HTR-8/SVneo (cell line): ENCODE data around the gene SPINK7.
"Not testable (repeated sequence)": the region's sequence is repeated elsewhere in the genome, so short reads cannot be mapped to it uniquely, and the experiment has no call there.

Experiments used
- DNase-seq: peaks from one replicate; pipeline ENCODE4 v3.0.0; 2011; ENCODE audit warnings: low spot score, mixed read lengths; ENCODE audit not compliant: insufficient read length
- FAIRE-seq: peaks from 2 replicates; lab custom pipeline; 2011; peaks lifted over from hg19 to GRCh38; lab: Jason Lieb, UNC

Gene SPINK7

DNA sequence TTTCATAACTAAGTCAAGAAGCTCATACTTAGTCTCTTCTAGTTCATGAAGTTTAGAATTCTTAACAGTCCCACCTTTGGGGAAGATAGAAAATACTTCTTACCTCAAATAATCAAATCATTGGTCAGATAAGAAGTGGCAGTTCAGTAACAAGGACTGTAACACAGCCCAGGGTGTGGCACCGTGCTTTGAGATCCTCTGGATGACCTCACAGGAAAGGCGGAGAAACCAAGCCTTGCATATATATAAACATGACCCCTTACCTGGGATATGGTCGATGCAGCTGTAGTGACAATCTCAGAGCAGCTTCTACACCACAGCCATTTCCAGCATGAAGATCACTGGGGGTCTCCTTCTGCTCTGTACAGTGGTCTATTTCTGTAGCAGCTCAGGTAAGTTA, at the start of gene SPINK7:
Gene SPINK7 (plus strand): TSS at position 271 of the 400 bp plus-strand sequence. CDS start 61 bp downstream, at position 332.
- DNase-seq (no peak), FAIRE-seq (no peak)

DNA sequence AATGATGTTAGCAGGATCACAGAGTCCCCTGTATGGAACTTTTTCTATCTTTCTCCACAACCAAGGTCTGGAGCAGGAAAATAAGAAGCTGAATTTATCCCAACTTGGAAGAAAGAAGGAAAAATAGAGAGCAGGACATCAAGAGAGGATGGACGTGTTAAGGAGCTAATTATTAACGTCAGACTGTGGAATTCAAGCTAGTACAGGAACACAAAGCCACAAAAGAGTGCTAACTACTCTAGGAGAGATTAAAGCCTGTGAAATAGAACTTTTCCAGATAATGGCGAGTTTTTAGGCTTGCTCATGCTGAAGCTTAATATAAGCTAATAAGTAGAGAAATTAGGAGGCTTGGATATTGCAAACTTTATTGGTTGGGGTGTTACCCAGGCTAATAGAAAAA, 44.3 kb upstream of the SPINK7 start:
- no peak for DNase-seq

DNA sequence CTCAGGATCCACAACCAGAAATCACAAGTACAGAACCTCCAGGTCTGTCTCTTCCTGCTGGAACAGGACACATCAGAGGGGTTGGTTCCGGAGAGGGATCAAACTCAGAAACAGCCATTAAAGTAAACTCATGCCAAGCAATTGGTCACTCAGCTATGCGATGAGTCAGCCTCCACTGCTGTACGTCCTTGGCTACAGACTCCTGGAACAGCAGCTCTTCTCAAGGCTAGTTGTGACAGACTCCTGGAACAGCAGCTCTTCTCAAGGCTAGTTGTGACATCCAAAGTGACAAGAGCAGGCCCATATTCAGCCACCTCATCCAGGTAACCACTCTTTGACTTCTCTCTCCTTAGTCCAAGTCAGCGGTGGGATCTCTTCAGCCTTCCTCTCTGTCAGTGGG, 43.7 kb upstream of the SPINK7 start, which contains the start of gene SPINK13:
Gene SPINK13 (plus strand): TSS at position 229 of the 400 bp plus-strand sequence. CDS start 1,279 bp downstream, outside the sequence.
- no peak for FAIRE-seq

More for the DNA sequence above, 44.3 kb upstream of the SPINK7 start:
- no peak for FAIRE-seq

DNA sequence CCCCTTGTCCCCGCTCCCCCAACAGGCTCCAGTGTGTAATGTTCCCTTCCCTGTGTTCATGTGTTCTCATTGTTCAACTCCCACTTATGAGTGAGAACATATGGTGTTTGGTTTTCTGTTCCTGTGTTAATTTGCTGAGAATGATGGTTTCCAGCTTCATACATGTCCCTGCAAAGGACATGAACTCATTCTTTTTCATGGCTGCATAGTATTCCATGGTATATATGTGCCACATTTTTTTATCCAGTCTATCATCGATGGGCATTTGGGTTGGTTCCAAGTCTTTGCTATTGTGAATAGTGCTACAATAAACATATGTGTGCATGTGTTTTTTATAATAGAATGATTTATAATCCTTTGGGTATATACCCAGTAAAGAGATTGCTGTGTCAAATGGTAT, 37.1 kb upstream of the SPINK7 start:
- not testable (repeated sequence) for FAIRE-seq, DNase-seq

More for the DNA sequence above, 43.7 kb upstream of the SPINK7 start, which contains the start of gene SPINK13:
- peak; percentile 2 for DNase-seq

DNA sequence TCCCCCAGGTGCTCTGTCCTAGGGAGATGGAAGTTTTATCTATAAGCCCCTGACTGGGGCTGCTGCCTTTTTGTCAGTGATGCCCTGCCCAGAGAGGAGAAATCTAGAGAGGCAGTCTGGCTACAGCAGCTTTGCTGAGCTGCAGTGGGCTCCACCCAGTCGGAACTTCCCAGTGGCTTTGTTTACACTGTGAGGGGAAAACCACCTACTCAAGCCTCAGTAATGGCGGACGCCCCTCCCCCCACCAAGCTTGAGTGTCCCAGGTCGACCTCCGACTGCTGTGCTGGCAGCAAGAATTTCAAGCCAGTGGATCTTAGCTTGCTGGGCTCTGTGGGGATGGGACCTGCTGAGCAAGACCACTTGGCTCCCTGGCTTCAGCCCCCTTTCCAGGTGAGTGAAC, 31.3 kb upstream of the SPINK7 start:
- DNase-seq, FAIRE-seq: not testable (repeated sequence)

DNA sequence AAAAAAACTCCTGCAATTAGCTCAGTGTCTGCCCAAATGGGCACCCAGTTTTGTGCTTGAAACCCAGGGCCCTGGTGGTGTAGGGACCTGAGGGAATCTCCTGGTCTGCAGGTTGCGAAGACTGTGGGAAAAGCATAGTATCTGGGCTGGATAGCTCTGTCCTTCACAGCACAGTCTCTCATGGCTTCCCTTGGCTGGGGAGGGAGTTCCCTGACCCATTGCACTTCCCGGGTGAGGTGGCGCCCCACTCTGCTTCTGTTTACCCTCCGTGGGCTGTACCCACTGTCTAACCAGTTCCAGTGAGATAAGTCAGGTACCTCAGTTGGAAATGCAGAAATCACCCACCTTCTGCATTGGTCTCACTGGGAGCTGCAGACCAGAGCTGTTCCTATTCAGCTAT, 30.9 kb upstream of the SPINK7 start:
- FAIRE-seq, DNase-seq: not testable (repeated sequence)

DNA sequence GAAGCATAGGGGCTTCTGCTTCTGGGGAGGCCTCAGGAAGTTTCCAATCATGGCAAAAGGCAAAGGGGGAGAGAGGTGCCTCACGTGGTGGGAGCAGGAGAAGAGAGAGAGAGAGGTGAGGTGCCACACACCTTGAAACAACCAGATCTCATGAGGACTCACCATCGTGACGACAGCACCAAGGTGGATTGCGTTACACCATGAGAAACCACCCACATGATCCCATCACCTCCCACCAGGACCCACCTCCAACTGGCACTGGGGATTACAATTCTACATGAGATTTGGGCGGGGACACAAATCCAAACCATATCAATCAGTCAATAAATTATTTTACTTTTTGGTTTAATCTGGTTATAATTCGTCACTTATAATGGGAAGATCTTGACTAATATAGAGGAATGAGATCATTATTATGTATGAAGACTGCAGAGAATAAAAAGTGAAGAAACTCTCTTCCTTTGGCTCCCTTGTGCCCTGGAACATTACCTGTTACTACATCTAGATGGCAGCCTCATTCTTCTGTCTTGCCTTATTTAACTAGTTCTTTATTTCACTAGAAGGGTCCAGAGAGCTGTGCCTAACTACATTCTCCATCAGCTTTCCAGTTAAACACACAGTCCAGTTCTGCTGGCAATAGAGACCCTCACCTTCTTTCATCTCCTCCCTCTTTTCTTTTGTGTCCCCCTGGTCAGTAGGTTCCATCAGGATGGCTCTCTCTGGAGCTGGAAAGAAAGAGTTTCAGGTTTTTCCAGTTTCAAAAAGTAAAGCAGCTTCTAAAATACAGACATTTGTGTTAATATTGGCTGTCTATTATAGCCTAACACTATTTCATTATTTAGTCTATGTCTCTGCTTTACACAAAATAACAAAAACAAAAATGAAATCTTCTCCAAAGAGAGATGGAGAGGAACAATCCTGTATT, 21.7 kb upstream of the SPINK7 start:
- DNase-seq (no peak), FAIRE-seq (no peak)

DNA sequence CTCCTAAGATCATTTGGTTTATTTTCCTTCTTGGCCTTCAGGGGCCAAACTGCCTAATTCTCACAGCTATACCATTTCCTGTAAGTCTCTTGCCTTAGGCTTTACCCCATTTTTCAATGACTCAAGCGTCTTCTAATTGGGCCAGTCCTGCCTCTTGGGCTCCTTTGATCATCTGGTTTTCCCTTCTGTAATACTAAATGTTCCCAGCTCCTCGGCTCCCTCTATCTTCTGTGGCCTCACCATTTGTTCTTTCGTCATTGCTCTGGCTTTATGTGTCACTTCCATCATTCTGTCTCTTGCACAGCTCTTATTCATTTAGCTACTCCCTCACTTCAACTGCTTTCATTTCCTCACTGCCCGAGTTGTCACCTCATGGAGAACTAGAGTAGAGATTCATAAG, 14.5 kb upstream of the SPINK7 start:
- DNase-seq (no peak), FAIRE-seq (no peak)

DNA sequence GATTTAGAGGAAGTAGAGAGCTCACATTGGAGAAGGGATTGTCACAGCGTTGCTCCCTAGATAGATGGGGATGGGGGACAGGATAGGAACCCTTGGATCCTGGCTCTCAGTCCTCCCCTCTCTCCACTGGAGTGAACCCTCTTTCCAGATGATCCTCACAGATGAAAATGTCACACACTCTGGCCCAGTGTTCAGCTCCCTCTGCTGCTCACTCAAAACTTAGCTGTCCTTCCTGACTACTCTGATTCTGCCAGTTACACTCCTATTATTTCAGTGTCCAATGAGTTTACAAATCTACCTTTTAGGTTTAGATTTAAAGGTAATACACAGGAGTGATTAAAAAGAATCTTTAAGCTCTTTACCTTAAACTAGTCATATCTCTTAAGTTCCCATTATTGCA, 5.8 kb upstream of the SPINK7 start:
- FAIRE-seq (no peak), DNase-seq (no peak)

DNA sequence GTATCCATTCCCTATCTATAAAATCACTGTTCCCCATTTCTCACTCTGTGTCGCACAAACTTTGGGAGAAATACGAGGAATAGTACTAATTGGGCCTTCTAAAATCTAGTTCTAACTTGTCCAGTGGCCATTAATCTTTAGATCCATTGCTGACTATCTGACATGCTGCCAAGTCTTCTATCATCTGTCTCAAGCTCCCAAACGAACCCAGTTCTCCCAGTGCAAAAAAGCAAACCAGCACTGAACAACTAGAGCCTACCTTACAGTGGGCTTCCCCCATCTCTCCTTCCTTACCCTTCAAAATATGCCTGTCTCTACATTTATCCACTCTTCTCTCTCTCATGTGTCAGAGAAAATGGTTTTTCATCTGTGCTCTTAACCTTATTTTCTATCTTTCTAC, 3.2 kb upstream of the SPINK7 start:
- FAIRE-seq (no peak), DNase-seq (no peak)

DNA sequence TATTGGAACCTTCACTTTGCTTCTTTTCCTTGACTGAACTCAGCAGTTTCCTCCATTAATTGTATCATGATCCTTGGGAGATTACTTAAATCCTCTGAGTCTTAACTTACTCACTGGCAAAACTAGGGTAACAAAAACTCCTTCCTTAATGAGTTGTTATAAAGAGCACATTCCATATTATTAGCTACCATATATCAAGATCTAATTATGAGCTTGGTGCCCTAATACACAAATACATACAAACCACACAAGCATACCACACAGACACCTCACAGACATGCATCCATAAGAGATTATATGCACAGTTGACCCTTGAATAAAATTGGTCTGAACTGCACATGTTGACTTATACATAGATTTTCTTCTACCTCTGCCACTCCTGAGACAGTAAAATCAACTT, 2.5 kb upstream of the SPINK7 start:
- FAIRE-seq, result no peak
- DNase-seq, result no peak

DNA sequence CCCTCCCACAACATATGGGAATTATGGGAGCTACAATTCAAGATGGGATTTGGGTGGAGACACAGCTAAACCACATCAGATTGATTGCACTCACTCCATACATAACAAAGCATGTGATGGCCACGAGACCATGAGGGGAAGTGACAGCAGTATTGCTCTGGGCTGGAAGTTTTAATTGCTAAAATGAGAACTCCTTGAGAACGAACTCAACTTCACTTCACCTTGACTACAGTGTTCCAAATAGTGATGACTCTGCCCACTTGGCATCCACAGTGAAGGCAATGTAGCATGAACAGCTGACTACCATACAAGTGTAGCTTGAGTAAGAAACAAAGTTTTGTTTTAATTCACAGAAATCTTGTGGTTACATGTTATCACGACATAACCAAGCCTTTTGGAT, 739 bp upstream of the SPINK7 start:
- FAIRE-seq (no peak), DNase-seq (no peak)

DNA sequence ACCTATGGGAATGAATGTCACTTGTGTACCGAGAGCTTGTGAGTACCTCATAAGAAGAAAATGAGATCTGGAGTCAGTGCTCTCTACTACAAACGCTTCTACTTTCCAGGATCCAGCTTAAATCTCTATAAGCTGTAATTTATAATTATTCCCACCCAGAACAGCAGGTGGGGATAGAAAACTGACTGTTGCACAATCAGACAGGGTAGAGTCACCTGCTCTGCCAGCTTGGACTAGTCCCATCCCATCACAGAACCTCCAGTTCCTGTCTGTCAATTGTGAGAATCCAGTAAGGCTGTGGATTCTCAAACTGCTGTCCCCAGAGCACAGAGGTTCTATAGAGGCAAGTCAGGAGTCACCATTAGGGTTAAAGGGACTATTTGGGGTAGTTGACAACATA, 2.0 kb downstream of the SPINK7 start:
- FAIRE-seq (no peak), DNase-seq (no peak)

DNA sequence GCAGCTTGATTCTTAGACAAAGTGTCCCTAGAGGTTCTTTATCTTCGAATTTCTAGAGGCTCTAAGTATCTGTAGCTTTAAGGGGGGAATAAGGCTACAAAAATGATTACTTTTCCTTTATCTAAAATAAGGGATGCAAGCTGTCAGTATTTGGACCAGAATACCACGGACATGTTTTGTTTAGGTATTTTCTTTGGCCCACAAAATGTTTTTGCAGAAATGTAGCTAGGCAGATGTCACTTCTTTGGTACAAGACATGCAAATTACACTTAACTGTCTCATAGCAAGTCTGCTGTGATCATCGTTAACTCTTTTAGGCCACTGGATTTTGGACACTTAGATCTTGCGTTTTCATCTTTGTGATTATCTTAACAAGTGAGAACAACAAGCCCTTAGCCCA, 2.5 kb downstream of the SPINK7 start:
- FAIRE-seq, result no peak
- DNase-seq, result no peak

DNA sequence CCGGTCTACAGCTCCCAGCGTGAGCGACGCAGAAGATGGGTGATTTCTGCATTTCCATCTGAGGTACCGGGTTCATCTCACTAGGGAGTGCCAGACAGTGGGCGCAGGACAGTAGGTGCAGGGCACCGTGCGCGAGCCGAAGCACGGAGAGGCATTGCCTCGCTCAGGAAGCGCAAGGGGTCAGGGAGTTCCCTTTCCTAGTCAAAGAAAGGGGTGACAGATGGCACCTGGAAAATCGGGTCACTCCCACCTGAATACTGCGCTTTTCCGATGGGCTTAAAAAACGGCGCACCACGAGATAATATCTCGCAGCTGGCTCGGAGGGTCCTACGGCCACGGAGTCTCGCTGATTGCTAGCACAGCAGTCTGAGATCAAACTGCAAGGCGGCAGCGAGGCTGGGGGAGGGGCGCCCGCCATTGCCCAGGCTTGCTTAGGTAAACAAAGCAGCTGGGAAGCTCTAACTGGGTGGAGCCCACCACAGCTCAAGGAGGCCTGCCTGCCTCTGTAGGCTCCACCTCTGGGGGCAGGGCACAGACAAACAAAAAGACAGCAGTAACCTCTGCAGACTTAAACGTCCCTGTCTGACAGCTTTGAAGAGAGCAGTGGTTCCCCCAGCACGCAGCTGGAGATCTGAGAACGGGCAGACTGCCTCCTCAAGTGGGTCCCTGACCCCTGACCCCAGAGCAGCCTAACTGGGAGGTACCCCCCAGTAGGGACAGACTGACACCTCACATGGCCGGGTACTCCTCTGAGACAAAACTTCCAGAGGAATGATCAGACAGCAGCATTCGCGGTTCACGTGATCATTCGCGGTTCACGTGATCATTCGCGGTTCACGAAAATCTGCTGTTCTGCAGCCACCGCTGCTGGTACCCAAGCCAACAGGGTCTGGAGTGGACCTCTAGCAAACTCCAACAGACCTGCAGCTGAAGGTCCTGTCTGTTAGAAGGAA, 8.1 kb downstream of the SPINK7 start:
- FAIRE-seq, DNase-seq: not testable (repeated sequence)

DNA sequence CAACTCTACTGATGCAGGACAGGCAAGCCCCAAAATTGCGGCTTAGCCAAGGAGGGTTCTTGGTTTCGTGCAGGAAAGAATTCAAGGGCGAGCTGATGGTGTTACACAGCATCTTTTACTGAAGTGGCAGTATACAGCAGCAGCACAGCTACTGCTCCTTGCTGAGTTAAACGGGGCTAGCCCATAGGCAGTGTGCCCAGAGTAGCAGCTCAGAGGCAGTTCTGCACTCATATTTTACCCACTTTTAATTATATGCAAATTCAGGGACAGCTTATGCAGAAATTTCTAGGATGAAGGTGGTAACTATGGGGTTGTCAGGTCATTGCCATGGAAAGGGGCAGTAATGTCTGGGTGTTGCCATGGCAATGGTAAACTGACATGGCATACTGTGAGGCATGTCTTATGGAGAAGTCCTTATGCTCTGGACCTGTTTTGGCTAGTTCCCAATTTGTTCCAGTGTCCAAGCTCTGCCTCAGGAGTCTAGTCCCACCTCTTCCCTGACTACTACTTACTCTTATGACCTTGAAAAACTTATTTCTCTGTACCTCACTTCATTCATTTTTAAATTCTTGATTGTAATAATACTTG, 21.1 kb downstream of the SPINK7 start:
- FAIRE-seq (no peak), DNase-seq (no peak)

DNA sequence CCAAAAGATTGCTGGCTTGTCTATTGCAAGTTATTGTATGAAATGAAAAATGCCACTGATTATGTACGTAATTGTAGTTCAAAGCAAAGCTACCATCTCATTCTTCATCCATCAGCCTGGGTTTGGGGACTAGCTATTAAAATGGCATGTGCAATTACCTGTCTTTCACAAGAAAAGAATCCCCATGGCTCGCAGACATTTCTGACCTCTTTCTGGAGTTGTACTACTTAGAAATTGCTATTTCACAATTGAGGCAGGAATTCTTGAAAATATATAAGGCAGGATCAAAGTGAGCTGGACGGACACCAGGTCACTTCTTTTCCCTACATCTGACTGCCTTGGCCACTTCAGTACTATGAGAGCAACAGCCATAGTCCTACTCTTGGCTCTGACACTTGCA, 23.0 kb downstream of the SPINK7 start, which contains the start of gene SPINK9:
Gene SPINK9 (plus strand): TSS at position 301 of the 400 bp plus-strand sequence. CDS start 55 bp downstream, at position 356.
- no peak for DNase-seq
- no peak for FAIRE-seq

DNA sequence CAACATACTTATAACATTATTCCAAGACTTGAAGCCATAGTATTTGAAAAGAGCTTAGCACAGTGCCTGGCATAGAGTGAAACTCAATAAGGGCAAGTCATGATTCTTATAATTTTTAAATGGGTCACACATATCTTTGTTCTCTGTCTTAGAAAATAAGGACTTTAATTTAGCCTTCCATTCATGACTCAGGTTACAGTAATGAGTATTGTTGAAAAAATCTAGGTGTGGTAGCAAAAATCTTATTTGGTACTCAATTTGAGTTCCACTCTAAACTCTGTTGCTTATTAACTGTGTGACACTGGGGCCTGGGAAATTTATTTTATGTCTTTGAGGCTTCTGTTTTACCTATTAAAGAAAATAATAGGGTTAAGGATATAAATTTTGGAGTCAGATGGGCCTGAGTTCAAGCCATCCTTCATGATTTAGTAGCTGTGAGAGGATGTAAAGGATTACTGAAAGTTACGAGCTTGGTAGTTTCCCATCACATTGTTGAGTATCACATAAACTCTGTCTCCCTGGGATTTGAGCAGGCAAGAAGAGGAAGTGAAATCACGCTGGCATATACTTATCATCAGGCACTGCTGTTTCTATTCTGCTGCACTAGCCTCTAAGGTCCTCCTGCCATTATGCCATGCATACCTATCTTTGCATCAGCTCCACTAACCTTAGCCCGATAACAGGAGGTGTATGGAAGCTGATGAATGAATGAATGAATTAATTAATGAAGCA, 24.6 kb downstream of the SPINK7 start:
- DNase-seq (no peak), FAIRE-seq (no peak)

DNA sequence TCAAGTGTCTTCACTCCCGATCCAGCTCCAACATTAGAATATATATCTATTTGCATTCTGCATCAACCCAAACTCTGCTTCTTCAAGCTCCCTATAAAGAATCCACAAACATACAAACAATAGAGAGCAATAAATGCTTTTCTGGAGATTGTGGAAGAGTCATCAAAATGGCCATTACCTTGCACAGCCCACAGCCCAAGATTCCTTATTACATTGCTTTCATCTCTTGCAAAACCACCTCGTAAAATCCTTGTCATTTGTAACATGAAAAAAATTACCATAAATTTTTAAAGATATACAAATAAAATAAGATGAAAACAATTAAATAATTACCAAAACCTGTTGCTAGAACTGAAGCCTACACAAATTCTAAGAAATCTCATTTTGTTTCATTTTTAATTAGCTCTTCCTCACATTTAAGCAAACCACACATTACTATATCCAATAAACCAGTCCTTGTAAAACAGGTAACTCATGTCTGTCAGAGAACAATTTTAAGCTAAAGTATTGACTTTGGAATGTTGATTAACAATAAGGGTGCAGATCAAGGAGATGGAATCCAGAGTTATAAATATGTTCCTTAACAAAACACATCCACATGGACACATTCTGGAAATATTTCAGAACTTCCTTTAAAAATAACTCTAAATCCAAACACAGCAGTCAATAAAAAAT, 30.3 kb downstream of the SPINK7 start:
- DNase-seq (no peak), FAIRE-seq (no peak)
